NCI-H2196 (cell line): ENCODE measurements around the gene FGF6.
"Not testable (repeated sequence)": the region's sequence is repeated elsewhere in the genome, so short reads cannot be mapped to it uniquely, and the experiment has no call there.

Experiments
- DNase-seq: peaks from one replicate; lab custom pipeline; 2025; ENCODE audit not compliant: unreplicated experiment; lab: John Stamatoyannopoulos, UW

FGF6 gene

DNA sequence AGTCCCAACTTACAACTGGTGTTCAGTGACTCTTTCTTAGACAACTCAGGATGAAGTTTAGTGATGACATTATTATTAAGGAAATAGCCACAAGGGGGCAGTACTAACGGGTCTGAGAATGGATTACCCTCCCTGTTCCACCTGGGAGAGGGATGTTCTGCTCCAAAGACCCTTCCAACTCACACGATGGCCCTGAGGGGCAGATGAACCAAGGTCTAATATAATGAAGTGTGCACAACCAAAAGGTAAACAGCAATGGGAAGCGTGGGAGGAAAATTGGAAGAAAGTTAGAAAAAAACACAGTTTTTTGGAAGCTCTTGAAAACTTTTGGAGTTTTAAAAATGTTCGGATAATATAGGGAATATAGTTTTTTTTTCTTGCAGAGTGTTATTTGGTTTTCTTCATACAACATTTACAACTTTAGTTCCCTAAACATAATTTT lies 24.0 kb downstream of the FGF6 start:
- DNase-seq = peak; percentile 44

DNA sequence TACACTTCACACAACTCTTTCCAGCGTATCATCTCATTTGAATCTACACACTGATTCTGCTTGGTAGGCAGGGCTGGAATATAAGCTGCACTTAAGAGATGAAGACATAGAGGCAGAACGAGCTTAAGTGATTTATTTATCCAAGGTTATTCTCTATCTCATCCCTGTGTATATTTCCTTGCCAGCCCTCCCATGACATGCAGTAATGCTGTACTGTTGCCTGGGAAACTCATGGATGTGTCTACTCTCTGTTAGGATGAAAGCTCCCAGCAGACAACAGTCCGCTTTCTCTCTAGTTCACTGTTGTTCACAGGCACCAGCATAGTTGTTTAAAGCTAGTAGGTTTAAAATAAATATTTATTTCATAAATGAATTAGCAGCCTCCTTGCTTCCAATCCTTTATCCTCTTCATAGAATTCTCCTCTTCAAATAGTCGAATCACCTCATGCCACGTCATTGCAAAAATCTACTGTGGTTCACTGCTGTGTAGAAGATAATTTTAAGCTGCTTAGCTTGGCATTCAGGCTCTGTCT lies 25.4 kb downstream of the FGF6 start:
- DNase-seq = no peak

DNA sequence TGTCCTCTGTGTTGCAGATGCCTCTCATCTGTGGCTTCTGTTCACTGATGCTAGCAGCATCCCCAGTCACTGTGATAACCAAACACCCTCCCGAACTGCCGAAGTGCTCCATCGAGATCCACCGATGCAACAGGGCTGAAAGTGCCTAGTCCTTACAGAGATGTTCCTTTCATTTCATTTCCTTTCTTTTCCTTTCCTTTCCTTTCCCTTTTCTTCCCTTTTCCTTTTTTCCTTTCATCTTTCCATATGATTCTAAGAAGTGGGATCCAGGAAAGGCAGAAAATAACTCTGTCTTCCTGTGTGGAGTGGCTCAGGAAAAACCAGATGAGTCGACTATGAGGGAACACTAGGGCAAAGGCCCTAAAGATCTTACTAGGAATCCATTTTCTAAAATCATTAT lies 26.7 kb downstream of the FGF6 start:
- no peak for DNase-seq

GRCh38 chr12:4417936-4418335 lies 27.7 kb downstream of the FGF6 start:
- no peak for DNase-seq

DNA sequence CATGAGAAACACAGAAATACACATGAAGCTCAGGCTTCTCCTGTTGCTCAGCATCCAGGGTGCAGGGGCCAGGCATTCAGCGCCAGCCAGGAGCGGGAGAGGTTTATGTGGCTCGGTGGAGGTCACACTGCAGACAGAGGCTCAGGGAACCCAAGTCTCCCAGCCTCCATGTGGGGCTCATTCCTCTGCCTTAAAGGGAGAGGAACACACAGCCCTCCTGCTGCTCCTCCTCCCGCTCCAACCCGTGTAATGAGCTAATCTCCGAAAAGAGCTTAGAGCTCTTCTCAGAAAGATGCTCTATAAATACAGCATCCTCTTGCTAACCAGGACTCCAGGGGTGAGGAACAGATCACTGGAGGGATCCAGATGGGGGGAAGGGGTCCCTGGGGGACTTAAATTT lies 28.2 kb downstream of the FGF6 start:
- no peak for DNase-seq

DNA sequence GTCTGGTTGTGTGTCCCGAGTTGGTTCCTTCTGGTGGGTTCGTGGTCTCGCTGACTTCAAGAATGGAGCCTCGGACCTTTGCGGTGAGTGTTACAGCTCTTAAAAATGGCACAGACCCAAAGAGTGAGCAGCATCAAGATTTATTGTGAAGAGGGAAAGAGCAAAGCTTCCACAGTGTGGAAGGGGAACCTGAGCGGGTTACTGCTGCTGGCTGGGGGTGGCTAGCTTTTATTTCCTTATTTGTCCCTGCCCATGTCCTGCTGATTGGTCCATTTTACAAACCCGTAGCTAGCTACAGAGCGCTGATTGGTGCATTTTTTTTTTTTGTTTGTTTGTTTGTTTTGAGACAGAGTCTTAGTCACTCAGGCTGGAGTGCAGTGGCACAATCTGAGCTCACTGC lies 29.3 kb downstream of the FGF6 start:
- DNase-seq = no peak

- no peak for DNase-seq
Observed at GRCh38 chr12:4412465-4412864, 33.1 kb downstream of the FGF6 start.

DNA sequence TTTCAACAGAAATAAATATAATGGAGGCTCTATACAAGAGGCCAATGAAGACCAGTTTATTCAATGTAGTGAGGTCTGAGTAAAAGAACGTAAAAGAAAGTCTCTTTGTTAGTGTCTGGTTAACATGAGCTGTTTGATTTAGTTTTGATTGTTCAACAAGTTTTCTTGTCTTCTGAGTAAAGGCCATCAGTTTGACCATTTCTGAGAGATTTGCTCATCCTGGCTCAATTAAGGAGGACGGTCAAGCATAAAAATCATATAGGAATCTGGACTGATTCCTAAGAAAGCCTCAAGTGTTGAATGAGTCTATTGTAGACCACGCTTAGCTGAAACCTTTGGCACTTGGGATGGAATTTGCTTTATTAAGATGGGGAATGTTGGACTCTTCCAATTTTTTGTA lies 33.6 kb downstream of the FGF6 start:
- DNase-seq = no peak

- DNase-seq = no peak
Observed at GRCh38 chr12:4407136-4407535, 38.5 kb downstream of the FGF6 start.

- not testable (repeated sequence) for DNase-seq
Observed at GRCh38 chr12:4404877-4405637, 40.6 kb downstream of the FGF6 start.

GRCh38 chr12:4402996-4403395 lies 42.6 kb downstream of the FGF6 start:
- DNase-seq = no peak

DNA sequence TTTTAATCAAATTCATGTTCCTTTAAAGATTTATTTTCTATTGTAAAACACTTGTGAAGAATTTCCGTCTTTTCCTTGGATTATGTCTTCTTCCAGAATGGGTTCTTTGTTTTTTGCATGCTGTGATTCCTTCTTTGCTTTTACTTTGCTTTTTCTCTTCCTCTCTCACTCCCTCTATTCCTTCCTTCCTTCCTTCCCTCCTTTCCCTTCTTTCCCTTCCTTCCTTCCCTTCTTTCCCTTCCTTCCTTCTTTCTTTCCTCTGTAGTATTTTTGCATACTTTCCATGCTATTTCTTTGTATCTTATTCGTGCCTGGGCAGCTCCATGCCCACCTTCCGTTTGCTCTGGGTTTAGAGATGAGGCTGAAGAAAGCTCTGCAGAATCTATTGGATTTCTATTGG lies 44.5 kb downstream of the FGF6 start:
- DNase-seq = no peak

DNA sequence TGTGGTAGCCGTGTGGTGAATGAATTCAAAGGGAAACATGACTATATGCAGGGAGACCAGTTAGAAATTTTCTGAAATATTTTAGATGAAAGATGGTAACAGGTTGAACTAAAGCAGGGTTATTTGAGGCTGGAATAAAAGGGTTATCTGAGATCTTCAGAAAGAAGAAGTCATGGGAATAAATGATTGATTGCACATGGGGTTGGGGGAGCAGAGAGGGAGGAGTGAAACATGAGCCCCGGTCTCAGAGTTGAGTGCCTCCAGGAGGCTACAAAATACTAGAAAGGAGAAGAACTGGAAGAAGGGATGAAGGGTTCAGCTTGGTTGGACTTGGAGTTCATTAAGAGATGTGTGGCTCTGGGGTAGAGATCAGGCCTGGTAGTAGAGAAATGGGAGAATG lies 49.8 kb downstream of the FGF6 start:
- DNase-seq = no peak

GRCh38 chr12:4393211-4393610 lies 52.4 kb downstream of the FGF6 start:
- no peak for DNase-seq

- DNase-seq = no peak
Observed at GRCh38 chr12:4392223-4392742, 53.3 kb downstream of the FGF6 start.

- DNase-seq = no peak
Observed at GRCh38 chr12:4388662-4389061, 57.0 kb downstream of the FGF6 start.

DNA sequence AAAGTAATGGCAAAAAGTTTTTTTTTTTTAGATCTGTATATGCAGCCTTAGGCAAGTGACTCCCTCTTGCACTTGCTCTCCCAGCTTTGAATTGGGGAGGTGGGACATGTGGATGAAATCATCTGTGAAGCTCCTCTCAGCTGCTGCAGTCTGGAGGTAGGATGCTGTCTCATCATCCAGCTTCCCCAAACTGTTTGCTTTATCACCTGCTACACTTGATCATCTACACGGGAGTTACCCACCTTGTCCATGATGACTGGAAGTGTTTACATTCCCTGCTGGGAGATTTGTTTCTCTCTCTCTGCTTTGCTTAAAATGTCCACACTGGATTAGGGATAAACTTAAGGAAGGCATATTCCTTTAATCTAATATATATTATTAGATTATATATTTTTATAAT lies 57.6 kb downstream of the FGF6 start:
- no peak for DNase-seq

GRCh38 chr12:4387607-4388006 lies 58.0 kb downstream of the FGF6 start:
- DNase-seq = no peak

DNA sequence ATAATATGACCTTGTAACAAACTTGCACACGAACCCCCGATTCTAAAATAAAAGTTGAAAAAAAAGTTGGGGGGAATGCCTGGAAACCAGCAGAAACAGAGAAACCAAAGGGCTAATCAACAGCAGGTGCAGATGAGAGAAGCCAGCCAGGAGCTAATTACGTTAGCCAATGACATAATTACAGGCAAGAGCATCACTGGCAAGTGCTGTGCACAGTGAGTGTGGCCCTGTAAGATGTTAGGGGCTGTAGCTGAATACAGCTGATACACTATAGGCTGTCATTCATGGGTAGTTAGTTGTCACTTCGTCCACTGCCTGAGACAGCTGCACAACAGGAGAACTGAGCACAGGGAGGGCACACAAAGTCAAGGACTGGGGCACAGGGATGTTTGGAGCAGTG lies 58.8 kb downstream of the FGF6 start:
- DNase-seq = no peak
